BJ (cell line): ENCODE data around the gene TEAD3. TPM values are rescaled to one million over a fixed set of nuclear protein-coding genes. Genes with fewer than 3 reads are reported as not detected.

ENCODE experiments used
- CTCF ChIA-PET: fragments of 350-600 bp; formaldehyde crosslinking; extraction: SDS; loops from one replicate; lab custom pipeline; 2021; ENCODE audit warnings: antibody characterized with exemption, inconsistent platforms; lab: Yijun Ruan, JAX
- POLR2A ChIA-PET: fragments of 300-600 bp; sonication (Branson Sonifier 250); formaldehyde crosslinking; extraction: SDS; loops from one replicate; lab custom pipeline; 2021; ENCODE audit warnings: antibody characterized with exemption; lab: Charles Lee
- DNase-seq: peaks from one replicate; pipeline ENCODE4 v3.0.0-alpha.2; 2011; ENCODE audit warnings: low read depth
- H3K27me3 ChIP-seq: 2 replicates; pipeline ENCODE4 v1.6.0; 2011; ENCODE audit warnings: low read length; ENCODE audit not compliant: control insufficient read depth, insufficient read depth
- H3K36me3 ChIP-seq: 2 replicates; pipeline ENCODE4 v1.5.1; 2011; ENCODE audit warnings: low read length; ENCODE audit not compliant: control insufficient read depth, insufficient read depth
- H3K4me3 ChIP-seq: 2 replicates; pipeline ENCODE4 v1.5.1; 2011; ENCODE audit warnings: low read depth, mild to moderate bottlenecking, control low read depth, low read length
- CTCF ChIP-seq: IDR thresholded peaks from 2 replicates; pipeline ENCODE4 v1.5.1; 2011; ENCODE audit warnings: low read depth, mild to moderate bottlenecking, control low read depth, inconsistent platforms, low read length, moderate library complexity; ENCODE audit not compliant: insufficient read depth
- polyA plus RNA-seq: library from polyadenylated mRNA; depleted of rRNA; stranded (reverse); fragments of >200 nt; gene quantifications from 2 replicates; pipeline ENCODE4 v1.2.3, GENCODE V29; 2011

TEAD3 gene
- polyA plus RNA-seq, 1 experiment, result 40.6 TPM

- CTCF ChIA-PET, result no interaction called here
- Histone ChIP-seq H3K4me3 (no peak within 1 kb of the TSS), H3K36me3 (no peaks in the 10 kb centered on the region), H3K27me3 (peaks cover 19% of the 10 kb centered on the region)
- no peak for DNase-seq
- no peak for TF ChIP-seq CTCF
- POLR2A ChIA-PET, result no interaction called here
Measured at GRCh38 chr6:35512740-35513139, 15.9 kb upstream of the TEAD3 start, which contains the start of gene TULP1. Gene TULP1 (minus strand): TSS chr6:35512896. CDS start chr6:35512858, 38 bp downstream.

- ChIA-PET CTCF (no interaction called here), POLR2A (no interaction called here)
- H3K4me3 ChIP-seq, result no peak overlapping the region
- DNase-seq, result no peak
- H3K36me3 ChIP-seq, result no peaks in the 10 kb centered on the region
- no peak for TF ChIP-seq CTCF
- H3K27me3 ChIP-seq, result peaks cover 22% of the 10 kb centered on the region
Measured at GRCh38 chr6:35512006-35512405, 15.1 kb upstream of the TEAD3 start.

GRCh38 chr6:35511562-35511941, 14.7 kb upstream of the TEAD3 start:
- DNase-seq, result no peak
- H3K36me3 ChIP-seq, result no peaks in the 10 kb centered on the region
- POLR2A ChIA-PET, result no interaction called here
- peaks cover 24% of the 10 kb centered on the region for H3K27me3 ChIP-seq
- H3K4me3 ChIP-seq, result no peak overlapping the region
- no peak for TF ChIP-seq CTCF
- CTCF ChIA-PET, result no interaction called here

- no peak for DNase-seq
- Histone ChIP-seq H3K36me3 (no peaks in the 10 kb centered on the region), H3K4me3 (no peak overlapping the region), H3K27me3 (peaks cover 28% of the 10 kb centered on the region)
- POLR2A ChIA-PET, result no interaction called here
- CTCF ChIA-PET, result interaction anchor here (1.2 kb wide), 1 partner anchor 12 kb away, joined by 3 read pairs; no protein-coding TSS in a partner anchor
- TF ChIP-seq CTCF, result no peak
Measured at GRCh38 chr6:35510916-35511561, 14.2 kb upstream of the TEAD3 start.

- H3K4me3 ChIP-seq, result no peak overlapping the region
- ChIA-PET CTCF (no interaction called here), POLR2A (no interaction called here)
- TF ChIP-seq CTCF, result no peak
- no peaks in the 10 kb centered on the region for H3K36me3 ChIP-seq
- peaks cover 31% of the 10 kb centered on the region for H3K27me3 ChIP-seq
- DNase-seq, result no peak
Measured at GRCh38 chr6:35508542-35508941, 11.7 kb upstream of the TEAD3 start.
